HG03354 (cell line): ENCODE measurements around the gene RYR3.

ENCODE experiments used
- ATAC-seq: cut with Tn5 transposase; IDR thresholded peaks from one replicate; pipeline ENCODE4 v1.9.1; 2021; ENCODE audit warnings: mild to moderate bottlenecking; ENCODE audit not compliant: unreplicated experiment, poor library complexity, severe bottlenecking

Gene RYR3

GRCh38 chr15:33729653-33730052 is 418.9 kb downstream of the RYR3 start:
- ATAC-seq = no peak

GRCh38 chr15:33730815-33731214 is 420.0 kb downstream of the RYR3 start:
- ATAC-seq = peak; percentile 52

DNA sequence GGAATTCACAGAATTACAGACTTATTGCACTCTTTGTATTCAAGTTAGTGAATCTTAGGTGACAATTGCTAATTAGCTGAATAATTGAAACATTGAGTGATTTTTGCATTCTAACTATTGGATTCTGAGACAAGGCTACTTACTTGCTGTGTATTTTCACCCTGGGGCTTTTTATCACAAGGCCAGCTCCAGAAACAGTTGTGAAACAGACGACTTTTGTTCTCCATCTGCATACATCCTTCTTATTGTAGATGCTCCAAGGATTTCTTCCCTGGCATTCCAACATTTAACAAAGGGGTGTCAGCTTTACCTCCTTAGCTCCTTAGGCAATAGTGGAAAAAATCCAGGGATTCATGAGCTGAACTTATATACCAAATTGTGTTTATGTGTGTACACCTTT is 424.4 kb downstream of the RYR3 start:
- no peak for ATAC-seq

- peak; percentile 61 for ATAC-seq
These were observed 425.0 kb downstream of the RYR3 start for GRCh38 chr15:33735637-33736247.

DNA sequence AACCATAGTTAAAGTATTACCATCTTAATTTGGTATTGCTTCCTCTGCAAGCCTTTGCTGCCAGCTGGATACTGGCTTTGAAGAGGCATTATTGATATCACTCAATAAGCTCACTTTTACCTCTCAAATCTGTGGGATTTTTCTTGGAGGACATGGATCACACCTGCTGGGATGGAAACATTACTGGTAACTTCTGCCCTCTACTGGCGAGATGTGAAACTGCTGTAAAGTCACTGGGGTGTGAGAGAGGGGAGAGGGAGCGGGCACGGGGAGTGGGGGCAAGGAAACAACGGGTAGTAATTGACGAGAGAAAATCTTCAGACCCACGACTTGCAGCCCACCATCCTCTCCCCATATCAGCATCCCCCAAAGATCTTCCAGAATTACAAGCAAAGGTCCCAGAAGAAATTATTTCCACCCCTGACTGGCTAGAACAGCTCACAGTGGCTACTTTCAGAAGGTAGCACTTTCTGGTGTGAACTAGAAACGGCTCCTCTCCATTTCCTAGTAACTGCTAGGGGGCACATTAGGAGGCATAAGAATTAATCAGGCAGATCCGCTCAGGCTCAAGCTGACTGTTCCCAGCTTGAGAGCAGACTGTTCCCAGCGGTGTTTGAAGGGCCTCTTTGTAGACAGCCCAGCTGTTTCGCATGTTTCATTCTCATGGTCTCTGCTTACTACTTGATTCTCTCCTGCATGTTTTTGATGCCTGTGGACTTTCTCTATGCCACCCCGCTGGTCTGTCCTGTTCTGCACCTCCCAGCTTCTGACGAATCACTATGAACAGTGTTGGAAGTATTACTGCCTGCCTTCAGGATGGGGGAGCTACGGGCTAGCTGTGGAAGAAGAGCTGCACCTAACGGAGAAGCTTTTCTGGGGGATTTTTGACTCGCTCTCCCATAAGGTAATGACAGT is 427.2 kb downstream of the RYR3 start:
- peak; percentile 60 for ATAC-seq

DNA sequence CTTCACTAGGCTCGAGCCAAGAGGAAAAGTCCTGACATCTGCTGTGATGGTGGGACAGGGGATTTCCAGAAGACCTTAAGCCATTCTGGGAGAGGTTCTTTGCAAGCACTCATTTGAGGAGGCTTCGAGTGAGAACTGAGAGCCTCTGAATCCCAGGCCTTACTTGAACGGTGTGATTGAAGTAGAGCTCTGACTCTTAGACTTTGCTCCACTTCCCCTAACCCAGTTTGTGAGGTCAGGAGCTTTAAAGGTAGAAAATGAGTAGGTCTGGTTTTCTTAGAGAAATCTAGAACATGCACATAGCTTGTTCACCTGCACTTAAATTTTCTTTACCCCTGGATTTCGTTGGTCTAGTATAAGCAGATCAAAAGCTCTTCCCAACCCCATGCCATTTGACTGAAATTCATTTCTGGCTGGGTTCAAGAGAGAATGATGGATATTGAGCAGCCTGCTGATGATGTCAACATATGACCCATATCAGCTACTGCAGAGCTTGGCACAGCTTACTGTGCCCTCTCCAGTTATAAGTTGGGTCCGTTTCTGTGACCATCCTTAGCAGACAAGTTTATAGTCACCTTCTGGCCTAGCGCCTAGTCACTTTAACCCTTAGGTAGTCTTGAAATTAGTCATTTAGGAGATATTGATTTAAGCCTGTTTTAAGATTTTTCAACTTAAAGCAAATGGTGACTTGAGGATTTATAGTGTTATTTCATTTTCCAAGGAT is 428.3 kb downstream of the RYR3 start:
- no peak for ATAC-seq

- no peak for ATAC-seq
These were observed 431.5 kb downstream of the RYR3 start for GRCh38 chr15:33742306-33742705.

- no peak for ATAC-seq
These were observed 432.0 kb downstream of the RYR3 start for GRCh38 chr15:33742800-33743199.

DNA sequence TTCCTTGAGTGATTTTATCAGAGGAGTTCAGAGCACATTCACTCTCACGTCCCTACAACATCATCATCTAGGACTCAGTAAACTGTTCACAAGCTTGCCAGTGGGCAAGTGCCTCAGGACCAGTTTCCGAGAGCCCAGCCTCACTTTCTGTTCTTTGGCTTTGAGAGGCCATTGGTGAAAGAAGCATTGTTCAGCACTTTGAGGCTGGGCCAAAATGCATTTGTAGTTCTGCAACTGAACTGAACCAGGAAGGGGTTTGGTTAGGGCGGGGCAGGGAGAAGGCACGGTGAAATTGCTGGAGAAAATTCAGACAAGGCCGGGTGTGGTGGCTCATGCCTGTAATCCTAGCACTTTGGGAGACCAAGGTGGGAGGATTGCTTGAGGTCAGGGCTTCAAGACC is 435.4 kb downstream of the RYR3 start:
- no peak for ATAC-seq

DNA sequence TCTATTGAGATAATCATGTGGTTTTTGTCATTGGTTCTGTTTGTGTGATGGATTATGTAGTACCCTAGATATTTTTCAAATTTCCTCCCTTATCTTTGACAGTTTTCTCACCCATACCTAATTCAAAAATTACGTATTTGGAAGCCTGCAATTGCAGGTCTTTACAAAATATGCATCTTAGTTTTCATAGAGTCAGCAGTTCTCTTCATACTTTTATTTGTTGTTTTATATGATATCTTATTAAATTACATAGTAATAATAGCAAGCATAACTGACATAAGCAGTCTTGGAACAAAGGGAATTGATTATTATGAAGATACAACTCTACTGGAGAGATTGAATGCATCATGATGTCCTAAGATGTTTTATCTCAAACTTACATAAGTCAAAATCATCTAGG is 442.2 kb downstream of the RYR3 start:
- no peak for ATAC-seq

DNA sequence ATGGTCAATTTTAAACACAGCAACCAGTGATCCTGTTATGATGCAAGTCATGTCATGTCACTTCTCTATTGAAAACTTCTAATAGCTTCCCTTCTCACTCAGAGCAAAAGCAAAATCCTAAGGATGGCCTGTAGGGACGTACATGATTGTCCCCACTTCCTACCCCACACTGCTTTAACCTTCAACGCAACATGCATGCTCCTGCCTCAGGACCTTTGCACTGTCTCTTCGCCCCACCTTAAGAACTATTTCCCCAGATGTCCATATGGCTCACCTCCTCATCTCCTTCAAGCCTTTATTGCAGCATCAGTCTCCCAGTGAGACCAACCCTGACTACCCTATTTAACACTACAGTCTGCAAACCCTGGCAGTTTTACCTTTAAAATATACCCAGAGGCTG is 443.5 kb downstream of the RYR3 start:
- ATAC-seq = no peak

GRCh38 chr15:33756961-33757360 is 446.2 kb downstream of the RYR3 start:
- ATAC-seq = no peak

DNA sequence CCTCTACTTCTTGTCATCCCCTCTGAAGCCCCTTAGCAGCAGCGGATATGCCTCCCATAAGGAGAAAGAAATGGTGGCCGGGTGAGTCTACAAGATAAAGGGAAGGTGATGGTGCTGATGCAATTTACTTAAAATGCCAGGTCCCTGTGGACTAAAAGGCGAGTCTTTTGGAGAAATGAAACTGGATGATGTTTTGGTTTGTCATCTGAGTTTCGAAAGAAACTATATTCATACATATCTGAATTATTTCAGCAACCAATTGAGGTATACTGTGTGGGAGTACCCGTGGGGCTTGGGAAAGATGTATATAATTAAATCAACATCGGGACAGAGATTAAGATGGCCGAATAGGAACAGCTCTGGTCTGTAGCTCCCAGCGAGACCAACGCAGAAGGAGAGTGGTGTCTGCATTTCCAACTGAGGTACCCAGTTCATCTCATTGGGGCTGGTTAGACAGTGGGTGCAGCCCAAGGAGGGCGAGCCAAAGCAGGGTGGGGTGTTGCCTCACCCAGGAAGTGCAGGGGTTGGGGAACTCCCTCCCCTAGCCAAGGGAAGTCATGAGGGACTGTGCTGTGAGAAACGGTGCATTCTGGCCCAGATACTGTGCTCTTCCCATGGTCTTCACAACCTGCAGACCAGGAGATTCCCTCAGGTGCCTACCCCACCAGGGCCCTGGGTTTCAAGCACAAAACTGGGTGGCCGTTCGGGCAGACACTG is 446.9 kb downstream of the RYR3 start:
- no peak for ATAC-seq

GRCh38 chr15:33766389-33766788 is 455.6 kb downstream of the RYR3 start:
- no peak for ATAC-seq

- no peak for ATAC-seq
These were observed 458.0 kb downstream of the RYR3 start for GRCh38 chr15:33768670-33769190.

DNA sequence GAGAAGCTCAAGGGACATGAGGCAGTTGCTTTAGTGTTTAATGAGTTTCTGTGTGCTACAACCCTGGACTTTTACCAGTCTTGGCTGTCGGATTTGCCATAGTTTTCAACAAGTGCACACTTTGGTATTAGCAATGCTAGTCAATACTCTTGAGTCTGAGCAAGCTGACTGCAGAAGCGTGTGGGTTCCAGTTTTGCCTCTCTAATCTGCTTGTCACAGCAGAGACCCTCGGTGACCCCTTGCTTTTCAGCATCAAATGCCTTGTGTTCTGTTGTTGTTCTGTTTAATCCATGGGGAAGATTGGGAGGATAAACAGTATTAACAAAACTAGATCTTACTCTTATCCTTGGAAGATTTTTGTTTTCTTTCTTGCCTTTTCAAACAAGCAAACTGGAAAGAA is 463.2 kb downstream of the RYR3 start:
- no peak for ATAC-seq

- no peak for ATAC-seq
These were observed 468.1 kb downstream of the RYR3 start for GRCh38 chr15:33778852-33779251.

GRCh38 chr15:33780011-33780768 is 469.4 kb downstream of the RYR3 start:
- ATAC-seq = peak; percentile 43

- ATAC-seq = no peak
These were observed 472.2 kb downstream of the RYR3 start for GRCh38 chr15:33782966-33783365.
